Activated naive CD8-positive, alpha-beta T cell (primary cell): ENCODE data around the gene DIPK1B.
A peak's percentile ranks its signal among the peaks of the same experiment; 100 is the strongest.
"Not testable (repeated sequence)": the region's sequence is repeated elsewhere in the genome, so short reads cannot be mapped to it uniquely, and the experiment has no call there.

Source experiments
- H3K27ac Mint-ChIP-seq: one replicate; pipeline ENCODE4 v1.8.0; 2021; ENCODE audit warnings: mixed read lengths
- H3K27me3 Mint-ChIP-seq: one replicate; pipeline ENCODE4 v1.8.0; 2021; ENCODE audit warnings: mixed read lengths
- H3K36me3 Mint-ChIP-seq: one replicate; pipeline ENCODE4 v1.8.0; 2021; ENCODE audit warnings: mixed read lengths
- H3K4me1 Mint-ChIP-seq: one replicate; pipeline ENCODE4 v1.8.0; 2021; ENCODE audit warnings: low read depth, mixed read lengths
- H3K4me3 Mint-ChIP-seq: one replicate; pipeline ENCODE4 v1.8.0; 2021; ENCODE audit warnings: mild to moderate bottlenecking, mixed read lengths
- H3K9me3 Mint-ChIP-seq: one replicate; pipeline ENCODE4 v1.8.0; 2021; ENCODE audit warnings: low read depth, mixed read lengths

The DIPK1B gene

DNA sequence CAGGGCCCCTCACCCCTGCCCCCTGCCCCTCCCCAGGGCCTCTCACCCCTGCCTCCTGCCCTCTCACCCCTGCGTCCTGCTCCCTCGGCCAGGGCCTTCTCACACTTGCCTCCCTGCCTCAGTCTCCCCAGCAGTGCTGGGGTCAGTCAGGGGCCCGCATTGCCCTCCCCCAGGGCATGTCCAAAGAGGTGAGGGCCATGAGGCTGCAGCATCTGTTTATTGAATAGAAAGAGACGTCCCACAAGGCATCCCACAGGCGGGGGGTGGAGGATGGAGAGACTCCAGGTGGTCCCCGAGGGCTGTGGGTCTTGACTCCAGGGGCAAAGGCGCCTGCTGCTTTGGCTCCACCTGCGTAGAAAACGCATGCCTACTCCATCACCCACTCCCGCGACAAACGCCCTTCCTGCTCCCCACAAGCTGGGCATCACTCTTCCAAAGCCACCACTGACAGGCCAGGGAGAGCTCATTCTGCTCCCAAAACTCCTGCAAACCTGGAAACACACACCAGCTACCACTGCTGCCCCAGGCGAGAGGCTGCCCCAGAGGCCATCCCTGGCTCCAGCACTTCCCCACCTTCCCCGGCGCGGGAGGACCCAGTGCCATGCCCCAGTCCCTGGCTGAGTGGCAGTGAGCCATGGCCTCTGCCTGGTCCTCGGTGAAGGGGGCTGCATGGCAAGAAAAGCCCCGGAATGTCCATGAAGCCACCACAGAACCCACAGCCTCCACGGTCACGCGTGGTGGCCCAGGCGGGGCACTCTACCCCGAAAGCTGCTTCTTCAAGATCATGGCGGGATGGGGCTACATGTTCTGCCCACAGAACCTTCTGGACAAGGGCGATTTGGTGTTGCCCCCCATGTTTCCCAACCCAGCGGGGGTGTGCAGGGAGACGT, 47.3 kb downstream of the DIPK1B start:
- H3K4me1 Mint-ChIP-seq, result no peaks in the 10 kb centered on the region
- H3K36me3 Mint-ChIP-seq, result no peaks in the 10 kb centered on the region
- H3K4me3 Mint-ChIP-seq, result no peak overlapping the region
- no peak overlapping the region for H3K27ac Mint-ChIP-seq
- peaks cover 4% of the 10 kb centered on the region for H3K27me3 Mint-ChIP-seq
- H3K9me3 Mint-ChIP-seq, result no peaks in the 10 kb centered on the region

DNA sequence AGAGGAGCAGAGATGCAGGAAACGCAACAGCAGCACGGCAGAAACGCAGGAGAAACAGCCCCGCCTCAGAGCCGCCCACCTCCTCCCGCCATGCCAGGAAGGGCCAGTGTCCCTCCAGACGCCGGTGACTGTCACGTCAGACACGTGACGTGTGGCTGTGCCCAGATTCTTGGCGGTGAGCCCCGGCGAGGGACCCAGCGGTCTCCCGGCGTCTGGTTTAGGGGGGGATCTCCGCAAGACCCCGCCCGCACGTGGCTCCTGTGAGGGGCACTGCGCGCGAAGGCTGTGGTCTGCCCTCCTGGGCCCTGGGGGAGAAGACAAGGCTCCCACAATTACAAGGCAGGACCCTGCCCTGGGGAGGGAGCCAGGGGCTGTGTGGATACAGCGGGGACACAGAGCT, 48.1 kb downstream of the DIPK1B start:
- no peaks in the 10 kb centered on the region for H3K9me3 Mint-ChIP-seq
- no peaks in the 10 kb centered on the region for H3K36me3 Mint-ChIP-seq
- no peak overlapping the region for H3K27ac Mint-ChIP-seq
- no peaks in the 10 kb centered on the region for H3K4me1 Mint-ChIP-seq
- peaks cover 4% of the 10 kb centered on the region for H3K27me3 Mint-ChIP-seq
- H3K4me3 Mint-ChIP-seq, result no peak overlapping the region

DNA sequence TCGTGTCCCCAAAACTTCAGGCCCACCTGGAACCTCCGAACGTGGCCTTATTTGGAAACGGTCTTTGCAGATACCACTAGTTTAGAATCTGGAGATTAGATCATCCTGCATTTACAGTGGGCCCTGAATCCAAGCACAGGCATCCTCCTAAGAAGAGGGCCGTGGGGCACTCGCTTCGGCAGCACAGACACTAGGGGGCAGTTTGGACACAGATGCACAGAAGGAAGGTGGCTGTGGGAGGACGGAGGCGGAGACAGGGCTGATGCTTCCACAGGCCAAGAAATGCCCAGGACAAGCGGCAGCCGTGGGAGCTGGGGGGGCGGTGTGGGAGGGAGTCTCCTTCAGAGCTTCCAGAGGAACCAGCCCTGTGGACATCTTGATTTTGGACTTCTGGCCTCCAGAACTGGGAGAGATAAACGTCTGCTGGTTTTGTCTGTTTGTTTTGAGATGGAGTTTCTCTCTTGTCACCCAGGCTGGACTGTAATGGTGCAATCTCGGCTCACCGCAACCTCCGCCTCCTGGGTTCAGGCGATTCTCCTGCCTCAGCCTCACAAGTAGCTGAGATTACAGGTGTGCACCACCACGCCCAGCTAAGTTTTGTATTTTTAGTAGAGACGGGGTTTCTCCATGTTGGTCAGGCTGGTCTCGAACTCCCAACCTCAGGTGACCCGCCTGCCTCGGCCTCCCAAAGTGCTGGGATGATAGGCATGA, 48.6 kb downstream of the DIPK1B start:
- H3K27me3 Mint-ChIP-seq, H3K9me3 Mint-ChIP-seq, H3K36me3 Mint-ChIP-seq, H3K27ac Mint-ChIP-seq, H3K4me1 Mint-ChIP-seq, H3K4me3 Mint-ChIP-seq: not testable (repeated sequence)

DNA sequence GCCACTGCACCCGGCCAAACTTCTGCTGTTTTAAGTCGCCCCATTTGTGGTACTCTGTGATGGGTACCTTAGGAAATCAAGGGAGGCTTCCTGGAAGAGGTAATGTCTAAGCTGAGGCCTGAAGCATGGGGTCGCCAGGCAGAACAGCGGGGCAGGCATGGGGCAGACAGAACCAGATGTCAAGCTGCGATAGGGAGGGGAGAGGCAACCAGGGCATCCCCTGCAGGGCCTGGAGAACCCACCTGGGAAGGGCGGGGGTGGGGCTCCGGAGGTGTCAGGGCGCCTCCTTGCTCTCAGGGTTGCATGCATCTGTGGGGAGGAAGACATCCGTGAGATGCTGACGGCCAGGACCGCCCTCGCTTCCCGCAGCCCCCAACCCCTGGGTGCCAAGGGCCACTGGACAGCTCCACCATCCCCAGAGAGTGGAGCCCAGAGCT, 49.2 kb downstream of the DIPK1B start:
- no peaks in the 10 kb centered on the region for H3K9me3 Mint-ChIP-seq
- H3K4me1 Mint-ChIP-seq, result no peaks in the 10 kb centered on the region
- H3K27me3 Mint-ChIP-seq, result peaks cover 2% of the 10 kb centered on the region
- no peak overlapping the region for H3K4me3 Mint-ChIP-seq
- H3K36me3 Mint-ChIP-seq, result no peaks in the 10 kb centered on the region
- H3K27ac Mint-ChIP-seq, result no peak overlapping the region

DNA sequence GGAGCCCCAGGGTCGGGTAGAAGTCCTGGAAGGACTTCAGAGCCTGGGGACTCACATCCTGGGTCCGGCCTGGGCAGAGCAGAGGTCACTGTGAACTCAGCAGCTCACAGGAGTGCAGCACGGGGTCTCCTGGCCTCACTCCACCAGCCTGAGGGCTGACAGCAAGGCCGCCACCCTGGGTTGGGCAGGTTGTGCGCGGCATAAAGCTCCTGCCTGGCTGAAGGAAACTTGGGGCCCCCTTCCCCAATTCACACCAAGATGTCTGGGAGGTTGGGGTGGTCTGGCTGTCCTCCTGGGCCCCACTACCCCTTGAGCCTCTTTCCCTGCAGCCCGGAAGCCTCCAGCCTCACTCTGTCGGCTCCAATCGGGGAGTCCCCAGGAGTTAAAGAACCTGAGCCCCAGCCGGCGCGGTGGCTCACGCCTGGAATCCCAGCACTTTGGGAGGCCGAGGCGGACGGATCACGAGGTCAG, 49.9 kb downstream of the DIPK1B start:
- Mint-ChIP-seq H3K4me3 (no peak overlapping the region), H3K36me3 (no peaks in the 10 kb centered on the region), H3K27ac (no peak overlapping the region), H3K9me3 (no peaks in the 10 kb centered on the region), H3K27me3 (peaks cover 2% of the 10 kb centered on the region), H3K4me1 (peaks cover 5% of the 10 kb centered on the region)

DNA sequence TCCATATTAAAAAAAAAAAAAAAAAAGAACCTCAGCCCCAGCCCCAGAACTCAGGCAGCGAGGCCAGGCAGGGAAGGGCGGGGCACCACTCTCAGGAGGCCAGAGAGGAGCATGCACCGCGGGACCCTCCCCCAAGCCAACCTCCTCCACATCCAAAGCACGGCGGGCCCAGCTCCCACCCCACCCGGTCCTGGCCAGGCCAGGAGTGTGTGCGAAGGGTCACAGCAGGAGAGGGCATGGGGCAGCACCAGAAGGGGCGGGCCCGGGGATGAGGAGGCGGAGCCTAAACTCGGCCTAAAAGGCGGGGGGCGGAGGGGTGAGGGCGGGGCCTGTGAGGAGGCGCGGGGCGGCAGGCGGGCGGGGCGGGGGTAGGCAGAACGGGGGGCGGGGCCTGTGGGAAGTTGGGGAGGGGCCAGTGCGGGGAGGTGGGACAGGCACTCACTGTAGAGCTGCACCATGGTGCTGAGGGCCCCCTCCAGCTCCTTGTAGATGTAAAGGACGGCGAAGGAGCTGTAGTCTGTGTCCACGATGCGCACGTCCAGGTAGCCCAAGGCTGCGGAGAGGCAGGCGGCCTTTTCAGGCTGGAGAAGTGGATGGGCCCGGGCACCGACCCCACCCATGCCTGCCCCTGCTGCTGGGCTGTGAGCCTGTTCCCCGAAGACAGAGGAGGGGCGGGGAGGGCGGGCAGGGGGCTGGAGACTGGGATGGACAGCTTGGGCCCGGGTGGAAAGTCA, 50.7 kb downstream of the DIPK1B start:
- Mint-ChIP-seq H3K4me3 (no peak overlapping the region), H3K27me3 (peaks cover 2% of the 10 kb centered on the region), H3K27ac (no peak overlapping the region), H3K36me3 (no peaks in the 10 kb centered on the region), H3K4me1 (peaks cover 5% of the 10 kb centered on the region), H3K9me3 (no peaks in the 10 kb centered on the region)

DNA sequence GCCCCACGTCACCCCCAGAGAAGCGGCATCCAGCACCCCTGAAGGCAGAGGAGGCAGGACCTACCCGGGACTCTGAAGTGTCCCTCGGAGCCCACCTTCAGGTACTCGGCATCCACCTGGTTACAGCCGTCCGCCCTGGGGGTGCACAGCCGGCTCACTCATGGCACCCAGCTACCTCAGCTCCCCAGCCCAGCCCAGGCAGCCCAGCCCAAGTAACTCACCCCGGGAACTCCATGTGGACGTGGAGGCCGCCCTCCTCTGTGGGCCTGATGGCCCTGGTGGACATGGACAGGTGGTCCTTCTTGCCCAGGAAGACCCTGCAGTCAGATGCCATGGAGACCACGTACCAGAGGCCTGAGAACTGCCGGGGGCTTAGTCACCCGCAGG, 51.3 kb downstream of the DIPK1B start:
- Mint-ChIP-seq H3K27ac (no peak overlapping the region), H3K4me3 (no peak overlapping the region), H3K27me3 (peaks cover 2% of the 10 kb centered on the region), H3K9me3 (no peaks in the 10 kb centered on the region), H3K4me1 (peaks cover 5% of the 10 kb centered on the region), H3K36me3 (no peaks in the 10 kb centered on the region)

DNA sequence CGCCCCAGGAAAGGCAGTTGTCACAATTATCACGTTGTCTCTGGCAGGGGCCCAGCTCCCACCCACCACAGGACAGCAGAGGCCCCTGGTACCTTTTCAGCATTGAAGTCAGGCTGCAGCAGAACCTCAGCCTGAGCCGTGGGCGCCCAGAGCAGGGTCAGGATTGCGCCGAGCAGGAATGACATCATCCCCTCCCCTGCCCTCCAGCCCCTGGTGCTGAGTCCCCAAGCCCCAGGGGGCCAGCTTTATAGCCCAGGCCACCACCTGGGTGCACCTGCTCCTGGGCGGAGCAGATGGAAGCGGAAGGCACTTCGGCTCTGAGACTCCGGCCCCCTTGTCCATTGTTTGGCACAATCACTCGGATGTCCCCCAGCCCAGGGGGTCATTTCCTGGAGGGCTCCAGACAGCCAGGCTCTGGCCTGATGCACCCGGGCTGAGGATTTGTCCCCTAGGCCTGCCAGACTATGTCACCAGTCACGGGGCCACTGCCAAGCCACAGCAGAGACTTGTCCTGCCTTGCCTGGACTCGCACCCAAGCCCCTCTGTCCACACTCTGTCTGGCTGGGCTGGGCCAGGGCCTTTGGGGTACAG, 52.0 kb downstream of the DIPK1B start, which contains the start of gene LCN15:
TSS of gene LCN15 (minus strand) at position 218 of the 591 bp plus-strand sequence. CDS start at position 188, 30 bp downstream.
- Mint-ChIP-seq H3K27ac (no peak within 1 kb of the TSS), H3K4me1 (peaks cover 5% of the 10 kb centered on the region), H3K27me3 (peaks cover 2% of the 10 kb centered on the region), H3K36me3 (no peaks in the 10 kb centered on the region), H3K4me3 (no peak within 1 kb of the TSS), H3K9me3 (no peaks in the 10 kb centered on the region)

DNA sequence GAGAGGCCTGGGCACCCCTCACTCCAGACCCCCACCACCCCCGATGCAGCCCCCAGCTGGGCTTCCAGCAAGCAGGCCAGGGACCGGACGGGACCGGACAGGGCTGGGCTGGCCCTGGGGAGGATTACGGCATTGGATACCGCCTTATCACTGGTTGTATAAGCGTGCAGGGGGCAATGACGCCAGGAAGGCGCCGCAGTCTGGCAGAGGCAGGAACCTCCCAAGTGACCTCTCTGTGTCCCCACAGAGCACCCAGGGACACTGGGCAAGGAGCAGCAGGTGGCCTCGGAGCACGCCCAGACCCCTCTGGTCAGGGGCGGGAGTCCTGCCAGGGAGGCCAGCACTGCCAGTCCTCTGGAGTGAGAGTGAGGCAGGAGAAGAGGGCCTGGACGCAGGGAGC, 52.7 kb downstream of the DIPK1B start:
- H3K9me3 Mint-ChIP-seq, result no peaks in the 10 kb centered on the region
- H3K36me3 Mint-ChIP-seq, result no peaks in the 10 kb centered on the region
- no peak overlapping the region for H3K4me3 Mint-ChIP-seq
- no peak overlapping the region for H3K27ac Mint-ChIP-seq
- peaks cover 6% of the 10 kb centered on the region for H3K4me1 Mint-ChIP-seq
- H3K27me3 Mint-ChIP-seq, result peaks cover 2% of the 10 kb centered on the region

DNA sequence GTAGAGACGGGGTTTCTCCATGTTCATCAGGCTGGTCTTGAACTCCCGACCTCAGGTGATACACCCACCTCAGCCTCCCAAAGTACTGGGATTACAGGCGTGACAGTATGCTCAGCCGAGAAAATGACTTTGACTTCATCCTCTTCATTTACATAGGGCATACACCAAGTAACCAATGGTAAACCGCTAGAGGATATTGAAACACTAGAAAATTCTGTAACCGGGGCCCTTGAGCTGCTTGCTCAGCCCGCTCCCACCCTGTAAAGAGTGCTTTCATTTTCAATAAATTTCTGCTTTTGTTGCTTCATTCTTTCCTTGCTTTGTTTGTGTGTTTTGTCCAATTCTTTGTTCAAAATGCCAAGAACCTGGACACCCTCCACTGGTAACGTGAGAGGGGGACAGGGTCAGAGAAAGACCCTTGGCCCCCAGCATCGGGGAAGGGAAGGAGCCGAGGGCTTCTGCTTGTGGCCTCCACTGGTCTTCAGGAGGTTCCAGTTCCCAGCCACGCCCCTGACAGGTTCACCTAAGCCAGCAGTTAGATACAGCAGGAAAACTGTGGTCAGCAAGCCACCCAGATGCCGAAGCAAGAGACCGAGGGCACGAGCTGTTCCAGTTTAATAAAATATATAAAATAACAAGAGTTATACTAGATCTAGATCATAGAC, 53.5 kb downstream of the DIPK1B start:
- not testable (repeated sequence) for H3K27ac Mint-ChIP-seq, H3K4me1 Mint-ChIP-seq, H3K27me3 Mint-ChIP-seq, H3K4me3 Mint-ChIP-seq, H3K36me3 Mint-ChIP-seq, H3K9me3 Mint-ChIP-seq

DNA sequence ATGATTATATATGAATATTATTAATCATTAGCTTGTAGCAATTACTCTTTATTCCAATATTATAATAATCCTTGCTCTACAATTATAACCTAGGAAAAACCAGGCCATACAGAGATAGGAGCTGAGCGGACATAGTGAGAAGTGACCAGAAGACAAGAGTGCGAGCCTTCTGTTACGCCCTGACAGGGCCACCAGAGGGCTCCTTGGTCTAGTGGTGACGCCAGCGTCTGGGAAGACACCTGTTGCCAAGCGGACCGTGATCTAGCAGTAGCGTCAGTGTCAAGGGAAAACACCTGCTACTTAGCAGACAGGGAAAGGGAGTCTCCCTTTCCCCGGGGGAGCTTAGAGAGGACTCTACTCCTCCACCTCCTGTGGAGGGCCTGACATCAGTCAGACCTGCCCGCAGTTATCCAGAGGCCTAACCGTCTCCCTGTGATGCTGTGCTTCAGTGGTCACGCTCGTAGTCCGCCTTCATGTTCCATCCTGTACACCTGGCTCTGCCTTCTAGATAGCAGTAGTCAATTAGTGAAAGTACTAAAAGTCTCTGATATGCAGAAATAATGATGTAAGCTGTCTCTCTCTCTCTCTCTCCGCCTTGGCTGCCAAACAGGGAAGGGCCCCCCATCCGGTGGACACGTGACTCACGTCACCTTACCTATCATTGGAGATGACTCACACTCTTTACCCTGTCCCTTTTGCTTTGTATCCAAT, 54.2 kb downstream of the DIPK1B start:
- not testable (repeated sequence) for H3K9me3 Mint-ChIP-seq, H3K4me1 Mint-ChIP-seq, H3K27me3 Mint-ChIP-seq, H3K36me3 Mint-ChIP-seq
- peak overlapping the region; percentile 23 for H3K27ac Mint-ChIP-seq
- H3K4me3 Mint-ChIP-seq, result peak overlapping the region; percentile 2

DNA sequence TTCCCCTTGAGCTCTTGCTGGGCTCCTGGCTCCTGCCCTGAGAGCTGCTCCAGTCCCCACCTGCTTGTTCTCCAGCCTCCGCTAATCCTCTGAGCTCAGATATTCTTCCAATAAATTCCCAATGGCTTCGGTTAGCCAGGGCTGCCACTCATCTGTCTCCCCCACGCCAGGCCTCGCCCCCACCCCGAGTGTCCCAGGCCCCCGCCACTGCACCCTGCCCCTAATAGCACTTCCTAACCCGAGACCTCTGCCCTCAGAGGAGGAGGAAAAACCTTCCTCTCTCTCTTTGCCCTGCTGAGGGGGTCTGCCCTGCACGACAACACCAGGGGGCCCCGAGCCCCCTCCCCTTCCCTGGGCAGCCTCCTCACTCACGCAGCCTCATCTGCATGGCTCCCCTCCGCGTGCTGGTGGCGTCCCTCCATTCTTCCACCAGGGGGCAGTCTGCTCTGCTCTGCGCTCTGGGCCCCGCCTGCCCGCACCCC, 57.4 kb downstream of the DIPK1B start:
- no peak overlapping the region for H3K4me3 Mint-ChIP-seq
- peaks cover 2% of the 10 kb centered on the region for H3K36me3 Mint-ChIP-seq
- no peak overlapping the region for H3K27ac Mint-ChIP-seq

DNA sequence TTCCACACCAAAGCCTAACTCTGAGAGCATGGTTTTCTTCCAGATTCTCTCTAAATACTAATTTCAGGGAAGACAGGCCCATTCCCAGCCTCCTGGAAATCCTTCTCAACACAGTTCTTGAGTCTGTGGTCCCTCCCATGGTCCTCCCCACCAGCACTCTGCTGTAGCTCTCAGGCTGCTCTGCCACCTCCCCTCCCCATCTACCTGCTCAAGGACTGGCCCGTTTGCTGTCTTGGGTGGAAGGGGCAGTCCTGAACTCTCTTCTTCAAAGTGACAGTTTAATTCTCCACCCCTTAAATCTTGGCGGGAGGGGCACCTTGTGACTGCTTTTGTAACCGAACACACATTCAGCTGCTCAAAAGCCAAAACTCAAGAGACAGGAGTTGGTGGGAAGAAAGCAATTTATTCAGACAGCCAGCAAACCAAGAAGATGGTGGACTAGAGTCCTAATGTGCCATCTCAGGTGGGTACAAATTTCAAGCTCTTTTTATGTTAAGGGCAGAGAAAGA, 59.6 kb downstream of the DIPK1B start:
- H3K4me1 Mint-ChIP-seq, result peaks cover 6% of the 10 kb centered on the region
- H3K27me3 Mint-ChIP-seq, result no peaks in the 10 kb centered on the region
- peaks cover 2% of the 10 kb centered on the region for H3K36me3 Mint-ChIP-seq
- peak overlapping the region; percentile 47 for H3K27ac Mint-ChIP-seq
- H3K9me3 Mint-ChIP-seq, result no peaks in the 10 kb centered on the region
- H3K4me3 Mint-ChIP-seq, result no peak overlapping the region

More for the DNA sequence above, 57.4 kb downstream of the DIPK1B start:
- H3K9me3 Mint-ChIP-seq, result no peaks in the 10 kb centered on the region
- peaks cover 2% of the 10 kb centered on the region for H3K27me3 Mint-ChIP-seq
- H3K4me1 Mint-ChIP-seq, result peaks cover 9% of the 10 kb centered on the region
